HG03045 (cell line): ENCODE results near the gene ARMC9.
"Not testable (repeated sequence)": the region's sequence is repeated elsewhere in the genome, so short reads cannot be mapped to it uniquely, and the experiment has no call there.

Experiments
- ATAC-seq: cut with Tn5 transposase; IDR thresholded peaks from one replicate; pipeline ENCODE4 v1.9.1; 2021; ENCODE audit warnings: mild to moderate bottlenecking, moderate library complexity; ENCODE audit not compliant: unreplicated experiment

ARMC9 gene

GRCh38 chr2:231336236-231336635 is 137.8 kb downstream of the ARMC9 start:
- ATAC-seq: no peak

- no peak for ATAC-seq
These were observed 138.3 kb downstream of the ARMC9 start for GRCh38 chr2:231336700-231337099.

- no peak for ATAC-seq
These were observed 139.7 kb downstream of the ARMC9 start for GRCh38 chr2:231337807-231338759.

- no peak for ATAC-seq
These were observed 140.9 kb downstream of the ARMC9 start for GRCh38 chr2:231339316-231339715.

- ATAC-seq: no peak
These were observed 142.7 kb downstream of the ARMC9 start for GRCh38 chr2:231341100-231341499.

GRCh38 chr2:231342061-231342711 is 143.8 kb downstream of the ARMC9 start:
- ATAC-seq: no peak

GRCh38 chr2:231343006-231343710 is 144.7 kb downstream of the ARMC9 start:
- ATAC-seq: no peak

- no peak for ATAC-seq
These were observed 145.6 kb downstream of the ARMC9 start for GRCh38 chr2:231343988-231344387.

- no peak for ATAC-seq
These were observed 146.4 kb downstream of the ARMC9 start for GRCh38 chr2:231344851-231345250.

GRCh38 chr2:231347081-231347480 is 148.7 kb downstream of the ARMC9 start:
- ATAC-seq: no peak

GRCh38 chr2:231347638-231348037 is 149.2 kb downstream of the ARMC9 start:
- no peak for ATAC-seq

GRCh38 chr2:231348173-231348572 is 149.7 kb downstream of the ARMC9 start:
- no peak for ATAC-seq

- ATAC-seq: no peak
These were observed 150.4 kb downstream of the ARMC9 start for GRCh38 chr2:231348704-231349373.

GRCh38 chr2:231349374-231349735 is 150.9 kb downstream of the ARMC9 start:
- not testable (repeated sequence) for ATAC-seq

- ATAC-seq: no peak
These were observed 153.2 kb downstream of the ARMC9 start for GRCh38 chr2:231351648-231352047.

GRCh38 chr2:231353469-231353868 is 155.0 kb downstream of the ARMC9 start:
- ATAC-seq: no peak

GRCh38 chr2:231355508-231356465 is 157.4 kb downstream of the ARMC9 start:
- no peak for ATAC-seq

- no peak for ATAC-seq
These were observed 158.0 kb downstream of the ARMC9 start for GRCh38 chr2:231356466-231356844.

GRCh38 chr2:231357048-231357447 is 158.6 kb downstream of the ARMC9 start:
- ATAC-seq: no peak

GRCh38 chr2:231357931-231358330 is 159.5 kb downstream of the ARMC9 start:
- ATAC-seq: no peak
